GM12878 (cell line): ENCODE data around the gene CIAO2B. TPM values are rescaled to one million over a fixed set of nuclear protein-coding genes. Genes with fewer than 3 reads are reported as not detected.

Experiments used
- ATAC-seq: fragments of 200-7000 bp; cut with Tn5 transposase; 3 replicates; pipeline ENCODE4 v1.9.1; 2020; ENCODE audit warnings: mild to moderate bottlenecking, moderate library complexity
- BruUV-seq: library from RNA; stranded (reverse); fragments of 400-500 nt; replicated peaks from 2 replicates; lab custom pipeline; 2021; lab: Mats Ljungman, UMichigan
- CTCF ChIA-PET: fragments of 300-600 bp; sonication (Branson Sonifier 250); formaldehyde crosslinking; extraction: SDS; loops from one replicate; lab custom pipeline; 2021; ENCODE audit warnings: inconsistent platforms; lab: Yijun Ruan, JAX
- POLR2A ChIA-PET: fragments of 350-600 bp; formaldehyde crosslinking; extraction: SDS; loops from one replicate; lab custom pipeline; 2021; ENCODE audit warnings: inconsistent platforms; lab: Charles Lee
- RAD21 ChIA-PET: fragments of 300-600 bp; sonication (Branson Sonifier 250); formaldehyde crosslinking; loops from one replicate; lab custom pipeline; 2023; ENCODE audit warnings: antibody characterized with exemption; ENCODE audit not compliant: unreplicated experiment; lab: Charles Lee
- SMC1A ChIA-PET: fragments of 300-600 bp; sonication (Branson Sonifier 250); formaldehyde crosslinking; loops from one replicate; lab custom pipeline; 2023; ENCODE audit not compliant: unreplicated experiment, uncharacterized antibody; lab: Charles Lee
- DNase-seq: peaks from one replicate; pipeline ENCODE4 v3.0.0-alpha.2; 2011; ENCODE audit warnings: low read depth, low spot score
- FAIRE-seq: peaks from 3 replicates; lab custom pipeline; 2011; peaks lifted over from hg19 to GRCh38; lab: Jason Lieb, UNC
- H2AFZ ChIP-seq: 2 replicates; pipeline ENCODE4 v1.6.0; 2011; ENCODE audit warnings: low read depth, low read length, control low read depth; ENCODE audit not compliant: control insufficient read depth
- H3K27ac ChIP-seq: 2 replicates; pipeline ENCODE4 v1.5.1; 2011; ENCODE audit warnings: control low read depth; ENCODE audit not compliant: control insufficient read depth, insufficient read depth
- H3K27me3 ChIP-seq, 2 experiments: replicated peaks in 1 of 2; 2 replicates each; pipeline versions ENCODE4 v1.6.0 to v1.6.1; 2011; ENCODE audit warnings: low read length in 1 of 2; ENCODE audit not compliant: control insufficient read depth in 2 of 2, insufficient read depth in 2 of 2
- H3K36me3 ChIP-seq, 2 experiments: 2 replicates each; pipeline ENCODE4 v1.5.1; 2011; ENCODE audit warnings: low read length in 1 of 2; ENCODE audit not compliant: control insufficient read depth in 2 of 2, insufficient read depth in 2 of 2
- H3K4me1 ChIP-seq: 2 replicates; pipeline ENCODE4 v1.6.1; 2011; ENCODE audit warnings: mild to moderate bottlenecking, low read length, moderate library complexity, mixed read lengths; ENCODE audit not compliant: control insufficient read depth, insufficient read depth
- H3K4me2 ChIP-seq: 2 replicates; pipeline ENCODE4 v1.6.0; 2011; ENCODE audit warnings: control low read depth; ENCODE audit not compliant: control insufficient read depth, insufficient read depth
- H3K4me3 ChIP-seq: fragments of 200-600 bp; sonication (generic); 2 replicates; pipeline ENCODE4 v1.5.1; 2016
- H3K79me2 ChIP-seq: 2 replicates; pipeline ENCODE4 v1.6.0; 2011; ENCODE audit warnings: low read length; ENCODE audit not compliant: control insufficient read depth, insufficient read depth
- H3K9ac ChIP-seq: 2 replicates; pipeline ENCODE4 v1.8.0; 2011; ENCODE audit warnings: low read length, control low read depth, mixed read lengths; ENCODE audit not compliant: control insufficient read depth, insufficient read depth
- H3K9me3 ChIP-seq: replicated peaks from 3 replicates; pipeline ENCODE4 v1.5.1; 2011; ENCODE audit warnings: mild to moderate bottlenecking, low read length; ENCODE audit not compliant: control insufficient read depth, insufficient read depth
- H4K20me1 ChIP-seq: 2 replicates; pipeline ENCODE4 v1.6.0; 2011; ENCODE audit not compliant: control insufficient read depth, insufficient read depth
- EP300 ChIP-seq, 2 experiments: fragments of 150-350 bp in 1 of 2; IDR thresholded peaks; 2 replicates each; pipeline ENCODE4 v1.6.1; 2011 to 2012; ENCODE audit warnings: low read depth in 2 of 2, low read length in 2 of 2, borderline replicate concordance in 1 of 2, improper control_type of control experiment in 1 of 2, inconsistent platforms in 1 of 2; ENCODE audit not compliant: control insufficient read depth in 1 of 2
- IRF4 ChIP-seq: IDR thresholded peaks from 2 replicates; pipeline ENCODE4 v1.6.1; 2011; ENCODE audit warnings: low read depth, low read length
- MYB ChIP-seq: fragments of 150-350 bp; IDR thresholded peaks from 2 replicates; pipeline ENCODE4 v1.6.1; 2014; ENCODE audit warnings: mild to moderate bottlenecking, low read depth, low read length, borderline replicate concordance
- NFYB ChIP-seq: IDR thresholded peaks from 2 replicates; pipeline ENCODE4 v1.6.1; 2011; ENCODE audit warnings: low read depth, mild to moderate bottlenecking, low read length, improper control_type of control experiment, moderate library complexity; ENCODE audit not compliant: insufficient read depth
- PBX3 ChIP-seq: IDR thresholded peaks from 2 replicates; pipeline ENCODE4 v1.6.1; 2011; ENCODE audit warnings: mild to moderate bottlenecking, low read depth, low read length, moderate library complexity; ENCODE audit not compliant: insufficient replicate concordance
- STAT1 ChIP-seq: fragments of 450-650 bp; conservative IDR thresholded peaks from 2 replicates; pipeline ENCODE4 v1.6.1; 2014; ENCODE audit warnings: antibody characterized with exemption, mild to moderate bottlenecking
- YBX1 ChIP-seq: fragments of 450-650 bp; IDR thresholded peaks from 2 replicates; pipeline ENCODE4 v1.6.1; 2016; ENCODE audit warnings: antibody characterized with exemption
- ZZZ3 ChIP-seq: IDR thresholded peaks from 2 replicates; pipeline ENCODE4 v1.6.1; 2011; ENCODE audit warnings: low read depth; ENCODE audit not compliant: control insufficient read depth, insufficient read length
- WGBS: methylation state at CpG from one replicate; pipeline ENCODE4 v1.1.6; 2016; ENCODE audit warnings: low lambda C conversion rate; ENCODE audit not compliant: insufficient replicate concordance, insufficient coverage; ENCODE audit errors: missing lambda C conversion rate; 5-methylcytosine and 5-hydroxymethylcytosine counted together
- in situ Hi-C: fragments of 300-500 bp; cut with MboI; formaldehyde crosslinking; loops from 9 replicates; pipeline ENCODE4 v1.14.3; 2018; ENCODE audit warnings: mixed read lengths
- intact Hi-C: fragments of 100-400 bp; cut with micrococcal nuclease; formaldehyde crosslinking; loops from one replicate; pipeline ENCODE4 v1.14.2; 2022; ENCODE audit not compliant: unreplicated experiment
- polyA plus RNA-seq, 11 experiments: library from polyadenylated mRNA; depleted of rRNA in 4 of 11; unstranded in 6 of 11; stranded (reverse) in 5 of 11; fragments of >200 nt; fragmentation: Nextera tagmentation in 4 of 11; fragmentation: Illumina TruSeq in 1 of 11; extraction: Ambion mirVana in 4 of 11; extraction: Trizol in 1 of 11; gene quantifications; 1 replicate in 1 of 11; 2 replicates in 10 of 11; pipeline versions ENCODE4 v1.2.1 to v1.2.3, GENCODE V29; 2011 to 2016; ENCODE audit warnings: inconsistent platforms in 2 of 11, missing spikeins in 2 of 11, low read depth in 1 of 11
- total RNA-seq, 4 experiments: library from RNA; depleted of rRNA in 3 of 4; stranded (reverse); fragments of >200 nt in 3 of 4; fragmentation: Illumina TruSeq in 1 of 4; extraction: Trizol in 1 of 4; gene quantifications; 2 replicates each; pipeline versions ENCODE4 v1.2.1 to v1.2.3, GENCODE V29; 2013 to 2021
- TF ChIP-seq, protein P1 (sequence below): fragments of 450-650 bp; IDR thresholded peaks from 2 replicates; pipeline ENCODE4 v1.6.1; 2017; ENCODE audit warnings: mild to moderate bottlenecking
- TF ChIP-seq, protein P2 (sequence below): fragments of 450-650 bp; IDR thresholded peaks from 2 replicates; pipeline ENCODE4 v1.6.1; 2018; ENCODE audit warnings: mild to moderate bottlenecking, low read depth, moderate library complexity; ENCODE audit not compliant: partially characterized antibody

CIAO2B gene
- total and polyA plus RNA-seq, 10 of the 15 experiments (the other 5 are each of a cell fraction or from before 2014, with no cell fraction given) = 76.4 to 241 (median 138) TPM

GRCh38 chr16:66937725-66938337 lies 3.6 kb upstream of the CIAO2B start:
- no peak overlapping the region for H2AFZ ChIP-seq
- H3K4me1 ChIP-seq = peaks cover 7% of the 10 kb centered on the region
- no peak overlapping the region for H3K27ac ChIP-seq
- no peak for ATAC-seq
- FAIRE-seq = no peak
- H4K20me1 ChIP-seq = no peaks in the 10 kb centered on the region
- TF ChIP-seq, protein P1, sequence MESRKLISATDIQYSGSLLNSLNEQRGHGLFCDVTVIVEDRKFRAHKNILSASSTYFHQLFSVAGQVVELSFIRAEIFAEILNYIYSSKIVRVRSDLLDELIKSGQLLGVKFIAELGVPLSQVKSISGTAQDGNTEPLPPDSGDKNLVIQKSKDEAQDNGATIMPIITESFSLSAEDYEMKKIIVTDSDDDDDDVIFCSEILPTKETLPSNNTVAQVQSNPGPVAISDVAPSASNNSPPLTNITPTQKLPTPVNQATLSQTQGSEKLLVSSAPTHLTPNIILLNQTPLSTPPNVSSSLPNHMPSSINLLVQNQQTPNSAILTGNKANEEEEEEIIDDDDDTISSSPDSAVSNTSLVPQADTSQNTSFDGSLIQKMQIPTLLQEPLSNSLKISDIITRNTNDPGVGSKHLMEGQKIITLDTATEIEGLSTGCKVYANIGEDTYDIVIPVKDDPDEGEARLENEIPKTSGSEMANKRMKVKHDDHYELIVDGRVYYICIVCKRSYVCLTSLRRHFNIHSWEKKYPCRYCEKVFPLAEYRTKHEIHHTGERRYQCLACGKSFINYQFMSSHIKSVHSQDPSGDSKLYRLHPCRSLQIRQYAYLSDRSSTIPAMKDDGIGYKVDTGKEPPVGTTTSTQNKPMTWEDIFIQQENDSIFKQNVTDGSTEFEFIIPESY = no peak
- TF ChIP-seq YBX1 (no peak), MYB (no peak), IRF4 (no peak), NFYB (no peak), STAT1 (no peak), ZZZ3 (no peak), PBX3 (no peak), EP300 (IDR thresholded peaks at IDR 0.05; ENCODE audit: borderline replicate concordance in 1 of 2, control insufficient read depth in 1 of 2, low read depth in 2 of 2, low read length in 2 of 2) (no peak)
- TF ChIP-seq, protein P2, sequence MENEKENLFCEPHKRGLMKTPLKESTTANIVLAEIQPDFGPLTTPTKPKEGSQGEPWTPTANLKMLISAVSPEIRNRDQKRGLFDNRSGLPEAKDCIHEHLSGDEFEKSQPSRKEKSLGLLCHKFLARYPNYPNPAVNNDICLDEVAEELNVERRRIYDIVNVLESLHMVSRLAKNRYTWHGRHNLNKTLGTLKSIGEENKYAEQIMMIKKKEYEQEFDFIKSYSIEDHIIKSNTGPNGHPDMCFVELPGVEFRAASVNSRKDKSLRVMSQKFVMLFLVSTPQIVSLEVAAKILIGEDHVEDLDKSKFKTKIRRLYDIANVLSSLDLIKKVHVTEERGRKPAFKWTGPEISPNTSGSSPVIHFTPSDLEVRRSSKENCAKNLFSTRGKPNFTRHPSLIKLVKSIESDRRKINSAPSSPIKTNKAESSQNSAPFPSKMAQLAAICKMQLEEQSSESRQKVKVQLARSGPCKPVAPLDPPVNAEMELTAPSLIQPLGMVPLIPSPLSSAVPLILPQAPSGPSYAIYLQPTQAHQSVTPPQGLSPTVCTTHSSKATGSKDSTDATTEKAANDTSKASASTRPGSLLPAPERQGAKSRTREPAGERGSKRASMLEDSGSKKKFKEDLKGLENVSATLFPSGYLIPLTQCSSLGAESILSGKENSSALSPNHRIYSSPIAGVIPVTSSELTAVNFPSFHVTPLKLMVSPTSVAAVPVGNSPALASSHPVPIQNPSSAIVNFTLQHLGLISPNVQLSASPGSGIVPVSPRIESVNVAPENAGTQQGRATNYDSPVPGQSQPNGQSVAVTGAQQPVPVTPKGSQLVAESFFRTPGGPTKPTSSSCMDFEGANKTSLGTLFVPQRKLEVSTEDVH = no peak
- SMC1A ChIA-PET = no interaction called here
- no TSS peak for BruUV-seq
- intact Hi-C loops (no loop called here), in situ Hi-C loops (loop anchor here (10.0 kb wide), 1 partner anchor 57 kb away; no protein-coding TSS in a partner anchor)
- no peak for DNase-seq
- H3K4me2 ChIP-seq = no peak overlapping the region
- CTCF ChIA-PET = interaction anchor here (2.1 kb wide), 1 partner anchor 43 kb away, joined by 6 read pairs; no protein-coding TSS in a partner anchor
- H3K4me3 ChIP-seq = no peak overlapping the region
- peaks cover 2 to 3% of the 10 kb centered on the region in 2 experiments for H3K36me3 ChIP-seq
- POLR2A ChIA-PET = no interaction called here
- no peaks in the 10 kb centered on the region for H3K9me3 ChIP-seq
- WGBS = 98% methylated on average over 10 of the region's 10 CpGs
- RAD21 ChIA-PET = no interaction called here
- H3K9ac ChIP-seq = no peak overlapping the region
- H3K79me2 ChIP-seq = peaks cover 30% of the 10 kb centered on the region
- H3K27me3 ChIP-seq = no peaks in the 10 kb centered on the region
